22Rv1 (cell line): ENCODE data around the gene NCF2.

Experiments used
- CTCF ChIP-seq: fragments of 450-650 bp; IDR thresholded peaks from 2 replicates; pipeline ENCODE4 v1.5.1; 2017; ENCODE audit warnings: mild to moderate bottlenecking
- ZFX ChIP-seq: fragments of 450-650 bp; IDR thresholded peaks from 2 replicates; pipeline ENCODE4 v1.6.1; 2017; ENCODE audit warnings: antibody characterized with exemption, borderline replicate concordance

- TF ChIP-seq CTCF = no peak
- TF ChIP-seq ZFX = no peak
Observed at GRCh38 chr1:183551924-183552323, 38.3 kb downstream of the NCF2 start.
